ENCODE results near the gene PRODH2. TPM values are rescaled to one million over a fixed set of nuclear protein-coding genes. Genes with fewer than 3 reads are reported as not detected.

PRODH2 gene
- total and polyA plus RNA-seq, 2 of the 13 experiments (the other 11 are each of a cell fraction or from before 2014, with no cell fraction given), result 86.7 to 118 TPM

GRCh38 chr19:35812220-35813042, at the start of gene PRODH2 (continued):
- TF ChIP-seq USF2 (IDR thresholded peaks at IDR 0.05; ENCODE audit: low read depth, low read length), result no peak
- TF ChIP-seq USF2 (CRISPR knock-in tag; IDR thresholded peaks at IDR 0.05; ENCODE audit: borderline replicate concordance), result no peak; the same call in 1 of the 2 replicates
- TF ChIP-seq MBD4 (IDR thresholded peaks at IDR 0.05; ENCODE audit: borderline replicate concordance, low read length), result no peak
- no peak; the same call in 1 of the 2 replicates for TF ChIP-seq CSRNP1 (CRISPR knock-in tag; IDR thresholded peaks at IDR 0.05)
- 0 out of 2 replicates have a peak, but pooled peaks have one; percentile 30 for TF ChIP-seq AFF4 (CRISPR knock-in tag; IDR thresholded peaks at IDR 0.05)
- no peak for TF ChIP-seq ZKSCAN1 (IDR thresholded peaks at IDR 0.05; ENCODE audit: low read length)
- peak; percentile 57; the same call in 1 of the 2 replicates for TF ChIP-seq CREM (IDR thresholded peaks at IDR 0.05)
- TF ChIP-seq CREM (CRISPR knock-in tag; IDR thresholded peaks at IDR 0.05), result no peak
- TF ChIP-seq SMARCE1 (IDR thresholded peaks at IDR 0.05; ENCODE audit: borderline replicate concordance), result no peak
- no peak for TF ChIP-seq ZNF225 (CRISPR knock-in tag; IDR thresholded peaks at IDR 0.05)
- no peak for TF ChIP-seq TBL1XR1 (IDR thresholded peaks at IDR 0.05; ENCODE audit: borderline replicate concordance, low read length, partially characterized antibody)
- TF ChIP-seq ZNF180 (CRISPR knock-in tag; IDR thresholded peaks at IDR 0.05; ENCODE audit: borderline replicate concordance, low read depth), result no peak
- TF ChIP-seq ZBTB38 (CRISPR knock-in tag; IDR thresholded peaks at IDR 0.05), result peak; percentile 11
- no peak for TF ChIP-seq ZNF644 (CRISPR knock-in tag; IDR thresholded peaks at IDR 0.05; ENCODE audit: low read depth)
- no peak for TF ChIP-seq FOXJ3 (CRISPR knock-in tag; IDR thresholded peaks at IDR 0.05; ENCODE audit: borderline replicate concordance)
- no peak for TF ChIP-seq ZNF580 (CRISPR knock-in tag; IDR thresholded peaks at IDR 0.05; ENCODE audit: borderline replicate concordance, low read depth)
- TF ChIP-seq SPEN (CRISPR knock-in tag; IDR thresholded peaks at IDR 0.05; ENCODE audit: low read depth), result no peak; the same call in none of the 2 replicates
- 0 out of 2 replicates have a peak, but pooled peaks have one; percentile 26 for TF ChIP-seq SATB2 (CRISPR knock-in tag; IDR thresholded peaks at IDR 0.05)
- no peak for TF ChIP-seq ZNF253 (CRISPR knock-in tag; IDR thresholded peaks at IDR 0.05; ENCODE audit: borderline replicate concordance)
- no peak for TF ChIP-seq ZNF749 (CRISPR knock-in tag; IDR thresholded peaks at IDR 0.05; ENCODE audit: borderline replicate concordance)
- no peak for TF ChIP-seq HCFC1 (IDR thresholded peaks at IDR 0.05; ENCODE audit: low read depth, low read length)
- TF ChIP-seq IKZF4 (CRISPR knock-in tag; IDR thresholded peaks at IDR 0.05; ENCODE audit: borderline replicate concordance, low read depth, not compliant biosample characterization), result peak; percentile 33
